GM19239 (cell line): ENCODE data around the gene PRR5L.
"Not testable (repeated sequence)": the region's sequence is repeated elsewhere in the genome, so short reads cannot be mapped to it uniquely, and the experiment has no call there.

ENCODE experiments used
- DNase-seq: peaks from one replicate; pipeline ENCODE4 v3.0.0; 2011; ENCODE audit warnings: low spot score; ENCODE audit not compliant: insufficient read length
- FAIRE-seq: peaks from 2 replicates; lab custom pipeline; 2011; peaks lifted over from hg19 to GRCh38; lab: Jason Lieb, UNC

Gene PRR5L

GRCh38 chr11:36317992-36318391, 21.9 kb downstream of the PRR5L start:
- no peak for FAIRE-seq
- DNase-seq, result no peak

DNA sequence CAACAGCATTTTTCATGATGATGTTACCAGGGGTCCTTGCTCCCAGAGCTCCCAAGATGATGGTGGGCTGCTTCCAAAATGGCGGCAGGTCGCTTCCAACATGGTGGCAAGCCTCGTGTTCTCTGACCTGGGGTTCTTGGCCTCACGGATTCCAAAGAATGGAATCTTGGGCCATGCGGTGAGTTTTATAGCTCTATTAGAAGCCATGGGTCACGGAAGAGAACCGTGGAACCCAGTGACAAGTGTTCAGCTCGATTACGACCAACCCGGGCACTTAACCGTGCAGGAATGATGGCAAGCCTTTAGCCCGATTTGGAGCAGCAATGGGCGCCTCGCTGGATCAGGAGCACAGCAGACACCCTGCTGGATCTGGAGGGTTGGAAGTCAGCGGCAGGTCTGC, 28.9 kb downstream of the PRR5L start:
- DNase-seq, FAIRE-seq: not testable (repeated sequence)

- not testable (repeated sequence) for DNase-seq, FAIRE-seq
These were observed 29.3 kb downstream of the PRR5L start for GRCh38 chr11:36325403-36325802.

GRCh38 chr11:36326524-36327419, 30.7 kb downstream of the PRR5L start:
- FAIRE-seq (no peak), DNase-seq (no peak)

GRCh38 chr11:36328966-36329673, 33.0 kb downstream of the PRR5L start:
- no peak for FAIRE-seq
- no peak for DNase-seq

- no peak for DNase-seq
- no peak for FAIRE-seq
These were observed 34.3 kb downstream of the PRR5L start for GRCh38 chr11:36330411-36330810.

- FAIRE-seq (no peak), DNase-seq (no peak)
These were observed 37.4 kb downstream of the PRR5L start for GRCh38 chr11:36333468-36333867.

DNA sequence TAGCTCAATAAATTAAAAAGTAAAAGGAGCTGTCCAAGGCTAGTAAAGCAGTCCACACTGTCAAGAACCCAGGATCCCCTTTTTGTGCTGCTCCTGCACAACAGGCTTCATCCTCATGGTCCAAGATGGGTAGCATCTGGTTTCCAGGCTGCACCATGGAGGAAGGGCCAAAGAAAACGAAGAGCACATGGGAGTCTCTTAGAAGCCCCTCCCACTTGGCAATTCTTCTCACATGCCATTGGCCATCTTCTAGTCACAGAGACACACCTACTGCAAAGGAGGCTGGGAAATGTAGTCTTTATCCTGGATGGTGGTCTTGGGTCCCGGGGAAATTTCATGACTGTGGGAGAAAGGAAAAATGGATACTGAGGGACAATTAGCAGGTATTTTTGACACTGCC, 37.8 kb downstream of the PRR5L start:
- FAIRE-seq (no peak), DNase-seq (no peak)

DNA sequence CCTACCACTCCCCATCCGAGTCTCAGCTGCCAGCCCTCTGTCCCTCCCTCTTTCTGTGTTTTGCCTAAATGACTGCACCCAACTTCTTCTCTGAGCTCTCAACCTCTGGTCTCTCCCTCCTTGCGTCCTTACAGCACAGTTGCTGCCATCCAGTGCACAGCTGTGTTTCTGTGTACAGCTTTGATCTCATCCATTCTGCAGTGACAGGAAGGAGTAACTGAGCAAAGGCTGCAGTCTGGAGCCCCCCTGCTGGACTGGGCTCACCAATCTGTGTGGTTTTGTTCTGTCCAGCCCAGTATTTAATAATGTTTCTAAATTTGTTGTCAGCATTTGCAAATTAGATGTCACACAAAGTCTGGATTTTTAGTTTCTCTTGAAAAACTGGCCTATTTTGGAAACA, 43.8 kb downstream of the PRR5L start:
- DNase-seq (no peak), FAIRE-seq (no peak)

GRCh38 chr11:36340897-36341296, 44.8 kb downstream of the PRR5L start:
- no peak for FAIRE-seq
- no peak for DNase-seq

GRCh38 chr11:36341915-36342314, 45.8 kb downstream of the PRR5L start:
- FAIRE-seq (no peak), DNase-seq (no peak)

DNA sequence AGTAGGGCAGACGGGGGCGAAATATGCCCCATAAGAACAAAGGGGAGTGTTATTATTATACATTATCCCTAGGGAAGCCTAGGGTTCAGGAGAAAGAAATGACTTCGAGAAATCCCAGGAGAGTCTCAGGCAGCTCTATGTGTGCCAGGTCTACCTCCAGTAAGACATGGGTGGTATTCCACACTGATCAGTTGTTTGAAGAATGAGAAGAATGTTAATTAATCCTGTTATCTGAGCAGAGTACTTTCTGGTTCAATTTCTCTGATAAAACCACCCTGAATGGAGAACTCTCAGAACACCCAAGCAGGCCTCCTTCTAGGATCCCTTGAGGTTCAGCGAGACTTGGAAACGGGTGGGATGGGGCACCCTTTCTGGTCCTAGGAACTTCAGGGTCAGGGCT, 46.2 kb downstream of the PRR5L start:
- no peak for DNase-seq
- FAIRE-seq, result no peak

DNA sequence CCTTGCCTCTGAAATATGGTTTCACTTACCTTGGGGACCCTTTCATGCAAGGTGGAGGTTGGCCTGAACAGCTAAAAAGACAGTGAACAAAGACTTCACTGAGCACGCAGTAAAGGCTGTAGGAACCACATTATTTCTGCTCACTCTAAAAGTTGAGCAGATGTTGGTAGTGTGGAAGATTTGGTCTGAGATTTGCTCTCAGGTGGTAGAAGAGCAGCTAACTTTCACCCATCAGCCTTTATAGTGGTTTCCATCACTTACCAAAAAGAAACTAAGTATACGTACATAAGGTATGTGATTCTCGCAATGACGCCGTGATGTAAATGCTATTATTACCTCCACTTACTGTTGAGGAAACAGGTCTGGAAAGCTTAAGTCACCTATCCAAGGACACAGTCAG, 47.3 kb downstream of the PRR5L start:
- no peak for DNase-seq
- no peak for FAIRE-seq

GRCh38 chr11:36345084-36345511, 49.0 kb downstream of the PRR5L start:
- no peak for DNase-seq
- FAIRE-seq, result no peak

GRCh38 chr11:36345535-36346141, 49.5 kb downstream of the PRR5L start:
- no peak for DNase-seq
- no peak for FAIRE-seq

DNA sequence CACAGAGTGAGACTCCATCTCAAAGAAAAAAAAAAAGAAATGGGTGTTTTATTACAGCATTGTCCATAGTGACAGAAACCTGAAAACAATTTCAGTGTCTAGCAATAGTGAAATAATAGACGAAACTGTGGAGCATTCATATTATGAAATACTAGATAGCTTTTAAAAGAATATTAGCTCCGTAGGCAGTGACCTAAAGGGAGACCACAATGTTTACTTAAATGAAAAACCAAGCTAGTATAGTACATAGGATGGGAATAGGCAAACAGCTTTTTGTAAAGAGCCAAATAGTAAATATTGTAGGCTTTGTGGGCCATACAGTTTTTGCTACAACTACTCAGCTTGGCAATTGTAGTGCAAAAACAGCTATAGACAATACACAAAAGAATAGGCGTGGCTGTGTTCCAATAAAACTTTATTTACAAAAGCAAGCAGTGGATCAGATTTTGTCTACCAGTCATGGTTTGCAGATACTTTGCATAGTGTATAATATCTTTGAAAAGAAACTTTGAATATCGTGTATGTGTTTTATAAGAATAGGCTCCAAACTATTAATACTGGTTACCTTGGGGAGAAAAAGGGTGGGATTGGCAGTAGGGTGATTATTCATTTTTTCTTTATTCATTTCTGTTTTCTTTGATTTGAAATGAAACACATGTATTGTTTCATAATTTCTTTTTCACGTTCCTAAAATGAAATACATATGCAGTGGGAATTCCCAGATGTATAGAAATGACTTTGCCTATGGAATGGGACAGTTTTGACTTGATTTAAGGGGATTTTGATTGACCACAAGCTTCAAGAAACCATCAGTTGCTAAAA, 50.7 kb downstream of the PRR5L start:
- DNase-seq, result no peak
- FAIRE-seq, result no peak

DNA sequence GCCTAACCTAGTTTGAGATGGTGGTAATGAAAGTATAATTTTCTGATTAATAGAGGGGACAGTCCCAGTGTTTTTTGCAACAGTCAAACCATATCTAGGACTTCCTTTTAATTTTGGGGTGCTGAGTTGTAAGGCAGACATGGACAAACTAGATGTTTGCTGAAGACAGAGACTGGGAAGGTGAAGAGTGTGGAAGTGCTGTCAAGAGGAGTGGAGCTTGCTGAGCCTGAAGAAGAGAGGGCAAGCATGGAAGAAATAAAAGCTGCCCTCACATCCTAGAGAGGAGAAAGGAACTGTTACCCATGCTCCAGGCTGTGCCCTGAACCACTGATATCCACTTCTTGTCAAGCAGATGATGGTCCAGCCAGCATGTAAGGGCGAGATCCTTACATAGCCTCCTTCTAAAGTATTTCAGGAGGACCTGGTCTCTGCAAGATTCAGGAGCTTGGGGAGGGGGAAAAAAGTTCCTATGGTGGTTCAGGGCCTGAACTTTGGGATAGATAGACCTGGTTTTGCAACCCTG, 51.4 kb downstream of the PRR5L start:
- no peak for FAIRE-seq
- DNase-seq, result no peak

DNA sequence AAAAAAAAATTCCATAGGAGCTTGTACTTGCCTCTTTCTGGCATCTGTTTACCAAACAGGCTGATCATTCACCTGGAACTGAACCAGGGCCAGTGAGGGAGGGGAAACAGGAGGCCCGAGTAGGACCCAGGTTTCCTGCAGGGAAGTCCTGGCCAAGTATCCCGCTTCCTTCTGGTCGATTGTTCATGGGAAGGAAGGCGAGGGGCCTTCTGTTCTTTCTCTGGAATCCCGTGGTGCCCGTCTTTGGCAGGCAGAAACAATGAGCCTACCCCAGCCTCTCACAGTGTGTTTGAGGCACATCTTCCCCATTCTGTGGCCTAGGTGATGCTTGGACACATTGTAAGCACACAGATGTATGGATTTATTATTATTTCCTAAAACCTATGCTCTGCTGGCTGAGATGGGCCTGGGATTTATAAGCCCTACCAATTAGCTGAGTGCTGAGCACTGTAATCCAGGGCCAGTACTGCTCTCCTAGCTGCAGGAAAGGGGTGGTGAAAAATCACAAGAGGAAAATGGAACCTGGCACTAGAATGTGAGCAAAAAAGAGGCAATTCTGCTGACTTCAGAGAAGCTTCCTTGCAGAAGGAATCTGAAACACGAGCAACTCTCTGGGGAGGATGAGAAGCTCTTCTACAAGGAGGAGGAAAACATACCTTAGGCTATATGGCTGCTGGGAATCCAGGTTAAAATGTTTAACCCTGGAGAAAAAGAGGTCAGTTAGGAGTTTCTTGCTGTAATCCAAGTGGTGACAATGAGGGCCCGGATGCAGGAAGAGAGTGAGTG, 53.5 kb downstream of the PRR5L start:
- FAIRE-seq, result no peak
- DNase-seq, result no peak

GRCh38 chr11:36350137-36350513, 54.0 kb downstream of the PRR5L start:
- no peak for FAIRE-seq
- DNase-seq, result no peak
